GM18517 (cell line): ENCODE results near the gene CNN1.
A peak's percentile ranks its signal among the peaks of the same experiment; 100 is the strongest.
"Not testable (repeated sequence)": the region's sequence is repeated elsewhere in the genome, so short reads cannot be mapped to it uniquely, and the experiment has no call there.

ENCODE experiments used
- ATAC-seq: cut with Tn5 transposase; IDR thresholded peaks from one replicate; pipeline ENCODE4 v1.9.1; 2021; ENCODE audit warnings: mild to moderate bottlenecking, moderate library complexity; ENCODE audit not compliant: unreplicated experiment

The CNN1 gene

GRCh38 chr19:11564082-11564807 is 25.6 kb downstream of the CNN1 start:
- ATAC-seq: not testable (repeated sequence)

- ATAC-seq: not testable (repeated sequence)
Observed at GRCh38 chr19:11565649-11565980, 27.0 kb downstream of the CNN1 start.

GRCh38 chr19:11566164-11566563 is 27.5 kb downstream of the CNN1 start:
- ATAC-seq: no peak

GRCh38 chr19:11570039-11570462 is 31.4 kb downstream of the CNN1 start:
- no peak for ATAC-seq

- ATAC-seq: not testable (repeated sequence)
Observed at GRCh38 chr19:11573354-11573753, 34.7 kb downstream of the CNN1 start.

- not testable (repeated sequence) for ATAC-seq
Observed at GRCh38 chr19:11573763-11574162, 35.1 kb downstream of the CNN1 start.

GRCh38 chr19:11574689-11575088 is 36.0 kb downstream of the CNN1 start:
- no peak for ATAC-seq

- ATAC-seq: no peak
Observed at GRCh38 chr19:11576227-11576626, 37.6 kb downstream of the CNN1 start.

GRCh38 chr19:11577451-11578257 is 39.0 kb downstream of the CNN1 start, which contains the start of gene ACP5:
Gene ACP5 (minus strand): TSS chr19:11577645. CDS start chr19:11577317, 328 bp downstream.
- no peak for ATAC-seq

GRCh38 chr19:11578258-11579142 is 39.8 kb downstream of the CNN1 start:
- no peak for ATAC-seq

GRCh38 chr19:11580116-11580515 is 41.5 kb downstream of the CNN1 start:
- no peak for ATAC-seq

GRCh38 chr19:11581740-11582139 is 43.1 kb downstream of the CNN1 start:
- ATAC-seq: peak; percentile 93

- no peak for ATAC-seq
Observed at GRCh38 chr19:11586331-11586730, 47.7 kb downstream of the CNN1 start.

- ATAC-seq: peak; percentile 51
Observed at GRCh38 chr19:11587302-11587974, 48.8 kb downstream of the CNN1 start.

GRCh38 chr19:11587975-11588631 is 49.5 kb downstream of the CNN1 start:
- no peak for ATAC-seq

GRCh38 chr19:11594084-11594483 is 55.4 kb downstream of the CNN1 start:
- ATAC-seq: no peak

GRCh38 chr19:11596156-11596555 is 57.5 kb downstream of the CNN1 start:
- ATAC-seq: no peak

- peak; percentile 97 for ATAC-seq
Observed at GRCh38 chr19:11597202-11598102, 58.8 kb downstream of the CNN1 start, which contains the start of gene ZNF627. Gene ZNF627 (plus strand): TSS chr19:11597483. CDS start chr19:11597628, 145 bp downstream.

- no peak for ATAC-seq
Observed at GRCh38 chr19:11598103-11598483, 59.4 kb downstream of the CNN1 start.
